PFSK-1 (cell line): ENCODE measurements around the gene EPHB3.

Experiments
- FOXP2 ChIP-seq: optimal IDR thresholded peaks from 2 replicates; pipeline ENCODE3; 2011; ENCODE audit warnings: borderline replicate concordance, control low read depth, inconsistent platforms; ENCODE audit not compliant: insufficient read depth; ENCODE audit errors: extremely low read length, extremely low read depth
- POLR2AphosphoS5 ChIP-seq: IDR thresholded peaks from 2 replicates; pipeline ENCODE4 v1.6.1; 2012; ENCODE audit warnings: low read depth, mild to moderate bottlenecking, control low read depth, low read length, moderate library complexity
- REST ChIP-seq, 2 experiments: IDR thresholded peaks; 2 replicates each; pipeline versions ENCODE4 v1.6.1 to v1.8.0; 2011 to 2012; ENCODE audit warnings: low read depth in 2 of 2, low read length in 2 of 2, control low read depth in 1 of 2, inconsistent platforms in 1 of 2, mild to moderate bottlenecking in 1 of 2, moderate library complexity in 1 of 2; ENCODE audit not compliant: insufficient read depth in 1 of 2
- SIN3A ChIP-seq: IDR thresholded peaks from 2 replicates; pipeline ENCODE4 v1.6.1; 2012; ENCODE audit warnings: mild to moderate bottlenecking, low read length, moderate library complexity, borderline replicate concordance; ENCODE audit not compliant: insufficient read depth
- TAF1 ChIP-seq: IDR thresholded peaks from 2 replicates; pipeline ENCODE4 v1.6.1; 2012; ENCODE audit warnings: low read length, control low read depth, borderline replicate concordance; ENCODE audit not compliant: insufficient read depth

DNA sequence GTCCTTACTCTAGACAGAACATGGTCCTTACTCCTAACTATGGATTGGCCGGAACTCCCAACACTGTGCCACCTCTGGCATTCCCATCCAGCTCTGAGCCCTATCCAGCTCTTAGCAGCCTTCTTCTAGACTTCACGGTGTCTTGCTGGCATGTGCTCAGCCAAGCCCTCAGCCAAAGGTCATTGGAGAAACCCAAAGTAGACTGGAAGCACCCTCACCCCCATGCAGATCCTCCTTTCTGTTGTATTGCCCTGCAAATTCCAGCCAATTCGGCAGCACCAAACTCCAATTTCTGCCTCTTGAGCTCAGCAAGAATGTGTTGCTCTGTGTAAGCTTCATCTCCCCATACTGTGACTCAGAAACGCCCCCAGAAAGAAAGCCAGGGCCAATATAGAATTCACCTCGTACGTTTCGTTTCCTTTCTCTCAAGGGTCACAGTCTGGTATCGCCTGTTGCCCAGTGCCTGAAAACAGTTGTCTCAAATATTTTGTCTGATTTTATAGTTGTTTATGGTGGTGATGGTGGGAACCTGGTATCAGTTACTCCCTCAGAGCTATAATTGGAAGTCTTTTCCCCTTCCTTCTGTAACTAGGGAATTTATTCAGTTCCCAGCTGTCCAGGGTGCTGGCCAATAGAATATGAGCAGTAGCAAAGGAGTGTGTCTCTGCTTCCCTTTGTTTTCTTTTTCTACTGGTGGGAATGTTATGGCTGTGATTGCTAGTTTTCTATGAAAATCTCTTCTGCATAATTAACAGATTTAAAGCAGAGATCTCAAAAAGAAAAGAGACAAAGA is 28.4 kb upstream of the EPHB3 start:
- TF ChIP-seq POLR2AphosphoS5, result no peak
- TF ChIP-seq REST (IDR thresholded peaks at IDR 0.05; ENCODE audit: insufficient read depth in 1 of 2, low read depth in 2 of 2, low read length in 2 of 2), result peak in 1 of 2 experiments; percentile 15; a peak in 1 of 4 replicates
- no peak for TF ChIP-seq FOXP2
- no peak for TF ChIP-seq TAF1
- TF ChIP-seq SIN3A, result no peak
